Measurements from ENCODE around the gene ZSCAN10.
A peak's percentile ranks its signal among the peaks of the same experiment; 100 is the strongest.

DNA sequence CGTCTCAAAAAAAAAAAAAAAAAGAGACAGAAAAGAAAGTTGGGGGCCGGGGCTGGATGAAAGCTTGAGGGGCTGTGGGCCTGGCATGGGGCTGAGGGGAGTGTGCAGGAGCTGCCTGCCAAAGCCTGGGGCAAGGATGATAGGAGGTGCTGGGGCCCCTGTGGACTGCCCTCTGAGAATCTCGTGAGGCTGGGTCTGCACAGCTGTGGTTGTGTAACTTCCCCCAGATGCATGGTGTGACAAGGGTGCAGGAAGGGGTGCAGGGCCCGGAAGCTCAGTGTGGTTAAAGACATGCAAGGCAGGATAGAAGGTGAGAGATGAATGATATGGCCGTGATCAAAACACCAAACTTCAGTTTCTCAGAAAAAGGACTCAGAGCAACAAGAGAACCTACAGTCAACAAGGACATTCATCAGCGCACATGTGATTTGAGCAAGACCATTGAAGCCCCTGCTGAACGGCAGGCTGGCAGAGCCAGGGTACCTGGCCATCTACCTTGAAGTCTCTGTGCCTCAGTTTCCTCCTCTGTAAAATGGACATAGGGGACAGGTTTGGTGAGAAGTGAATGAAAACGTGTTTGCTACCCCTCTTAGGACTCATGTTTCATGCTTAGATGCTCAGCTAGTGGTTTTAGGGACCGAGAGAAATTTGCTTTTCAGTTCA, 24.1 kb downstream of the ZSCAN10 start:
- 0 out of 2 replicates have a peak, but pooled peaks have one; percentile 25 for TF ChIP-seq POLR2A (IDR thresholded peaks at IDR 0.05; ENCODE audit: low read depth, low read length)
- no peak for TF ChIP-seq TAF1 (IDR thresholded peaks at IDR 0.05; ENCODE audit: low read depth, low read length)
- no peak for TF ChIP-seq POLR2AphosphoS5 (IDR thresholded peaks at IDR 0.05; ENCODE audit: low read depth, low read length)
- no peak for TF ChIP-seq PAX5 (IDR thresholded peaks at IDR 0.05; ENCODE audit: insufficient read depth, low read length, severe bottlenecking)

All from GM12891 (cell line).